ENCODE results near the gene PRELP.

Gene PRELP

DNA sequence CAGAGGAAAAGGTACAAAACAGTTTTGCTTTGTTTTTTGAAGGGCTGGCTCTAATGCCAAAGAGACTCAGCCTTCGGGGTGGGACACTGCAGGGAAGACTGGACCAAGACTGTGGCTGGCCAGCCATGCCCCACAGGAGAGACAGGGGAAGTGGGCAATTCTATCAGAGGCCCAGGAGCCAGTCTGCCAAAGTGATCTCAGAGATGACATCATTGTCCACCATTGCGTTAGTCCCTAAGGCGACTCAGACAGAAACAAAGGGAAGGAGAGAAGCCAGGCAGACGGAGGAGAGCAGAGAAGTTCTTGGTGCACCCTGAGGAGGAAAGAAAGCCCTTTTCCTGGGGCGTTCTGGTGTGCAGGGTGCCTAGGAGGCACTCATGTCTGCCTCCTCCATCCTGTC, 44.7 kb downstream of the PRELP start:
- peaks cover 53% of the 10 kb centered on the region for H3K4me1 ChIP-seq (ENCODE audit: control insufficient read depth, insufficient read depth, low read length)
- no peak overlapping the region for H3K27ac ChIP-seq (ENCODE audit: insufficient read depth, low read depth, low read length, poor library complexity, severe bottlenecking)
- no peak overlapping the region for H3K4me3 ChIP-seq (ENCODE audit: insufficient read depth, low read depth, low read length)
- H3K27me3 ChIP-seq (ENCODE audit: control insufficient read depth, insufficient read depth, low read length, poor library complexity, severe bottlenecking): peaks cover 11% of the 10 kb centered on the region
- no peaks in the 10 kb centered on the region for H3K9me3 ChIP-seq (ENCODE audit: control insufficient read depth, low read length)
- no peaks in the 10 kb centered on the region for H3K36me3 ChIP-seq (ENCODE audit: control insufficient read depth, insufficient read depth, low read length)
- 82 to 87% methylated on average over 5 of the region's 5 CpGs for WGBS, 2 experiments

DNA sequence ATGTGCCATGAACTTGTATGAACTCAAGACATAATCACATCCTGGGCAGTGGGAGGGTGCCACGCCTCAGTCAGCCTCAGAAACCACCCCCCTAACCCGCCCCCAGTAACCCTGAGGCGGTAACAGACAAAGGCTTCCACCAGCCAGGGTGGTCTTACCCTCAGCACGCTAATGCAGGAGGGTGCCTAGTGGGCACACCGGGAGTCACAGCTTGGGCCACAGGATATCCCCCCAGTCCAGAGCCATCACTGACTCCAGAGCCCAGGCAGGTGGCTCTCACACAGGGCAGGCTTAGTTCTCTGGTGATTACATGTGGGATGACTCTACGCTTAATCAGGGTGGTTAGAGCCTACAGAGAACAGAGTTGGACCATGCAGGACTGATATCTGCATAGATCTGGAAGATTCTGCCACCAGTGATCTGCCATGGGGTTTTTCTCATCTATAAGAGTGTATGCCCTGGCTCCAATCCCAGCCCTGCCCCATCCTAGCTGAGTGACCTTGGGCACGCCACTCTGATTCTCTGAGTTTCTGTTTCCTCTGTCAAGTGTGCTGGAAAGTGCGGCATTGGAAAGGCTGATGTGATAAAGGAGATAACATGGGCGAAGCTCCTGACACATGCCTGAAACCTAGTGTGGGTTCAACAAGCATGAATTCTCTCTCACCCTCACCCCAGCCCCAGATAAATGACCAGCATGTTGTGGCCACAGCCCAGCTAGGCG, 45.6 kb downstream of the PRELP start:
- H3K27ac ChIP-seq (ENCODE audit: insufficient read depth, low read depth, low read length, poor library complexity, severe bottlenecking): no peak overlapping the region

DNA sequence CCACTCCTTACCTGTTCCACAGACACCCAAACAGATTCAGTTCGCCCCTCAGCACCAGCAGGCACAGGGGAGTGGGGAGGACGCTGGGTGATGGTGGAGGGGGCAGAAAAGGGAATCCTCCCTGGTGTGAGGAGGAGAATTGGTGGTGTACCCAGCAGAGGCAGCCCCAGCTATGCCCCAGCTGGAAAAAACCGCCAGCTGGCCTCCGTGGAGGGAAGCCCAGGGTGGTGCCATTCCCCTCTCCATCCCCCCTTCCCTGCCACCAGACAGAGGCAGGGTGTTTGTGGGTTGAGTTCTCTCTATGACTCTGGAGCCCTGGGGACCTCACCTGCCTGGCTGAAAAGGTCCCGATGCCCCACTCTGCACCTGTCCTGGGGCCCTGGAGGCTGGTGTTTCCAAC, 46.2 kb downstream of the PRELP start:
- Histone ChIP-seq H3K4me3 (ENCODE audit: insufficient read depth, low read depth, low read length) (no peak overlapping the region), H3K36me3 (ENCODE audit: control insufficient read depth, insufficient read depth, low read length) (no peaks in the 10 kb centered on the region), H3K9me3 (ENCODE audit: control insufficient read depth, low read length) (no peaks in the 10 kb centered on the region), H3K27me3 (ENCODE audit: control insufficient read depth, insufficient read depth, low read length, poor library complexity, severe bottlenecking) (peaks cover 7% of the 10 kb centered on the region), H3K27ac (ENCODE audit: insufficient read depth, low read depth, low read length, poor library complexity, severe bottlenecking) (no peak overlapping the region), H3K4me1 (ENCODE audit: control insufficient read depth, insufficient read depth, low read length) (peaks cover 56% of the 10 kb centered on the region)
- 53 to 63% methylated on average over 4 to 5 of the region's 5 CpGs for WGBS, 2 experiments

More for the DNA sequence above, 45.6 kb downstream of the PRELP start:
- H3K9me3 ChIP-seq (ENCODE audit: control insufficient read depth, low read length): no peaks in the 10 kb centered on the region
- H3K4me3 ChIP-seq (ENCODE audit: insufficient read depth, low read depth, low read length): no peak overlapping the region
- peaks cover 56% of the 10 kb centered on the region for H3K4me1 ChIP-seq (ENCODE audit: control insufficient read depth, insufficient read depth, low read length)
- H3K27me3 ChIP-seq (ENCODE audit: control insufficient read depth, insufficient read depth, low read length, poor library complexity, severe bottlenecking): peaks cover 7% of the 10 kb centered on the region
- WGBS, 2 experiments: 85 to 86% methylated on average over 10 of the region's 10 CpGs
- H3K36me3 ChIP-seq (ENCODE audit: control insufficient read depth, insufficient read depth, low read length): no peaks in the 10 kb centered on the region

DNA sequence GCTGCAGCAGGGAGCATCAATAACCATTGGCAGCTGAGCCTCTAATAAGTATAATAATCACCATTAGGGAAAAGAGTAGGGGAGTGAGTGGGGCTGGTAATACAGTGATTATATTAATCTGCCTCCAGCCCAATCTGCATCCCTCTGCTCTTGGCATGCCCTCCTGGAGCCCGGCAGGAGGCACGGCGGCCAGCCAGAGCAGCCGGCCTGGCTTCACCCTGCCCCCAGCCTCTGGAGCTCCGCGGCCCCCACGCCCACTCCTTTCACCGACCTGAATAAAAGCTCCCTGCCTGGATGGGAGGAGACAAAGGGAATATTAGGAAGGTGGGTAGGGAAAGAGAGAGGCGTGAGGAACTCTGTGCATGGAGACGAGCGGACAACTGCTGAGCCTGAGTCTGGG, 46.6 kb downstream of the PRELP start:
- Histone ChIP-seq H3K27me3 (ENCODE audit: control insufficient read depth, insufficient read depth, low read length, poor library complexity, severe bottlenecking) (peaks cover 7% of the 10 kb centered on the region), H3K4me3 (ENCODE audit: insufficient read depth, low read depth, low read length) (no peak overlapping the region), H3K4me1 (ENCODE audit: control insufficient read depth, insufficient read depth, low read length) (peaks cover 54% of the 10 kb centered on the region), H3K36me3 (ENCODE audit: control insufficient read depth, insufficient read depth, low read length) (no peaks in the 10 kb centered on the region), H3K9me3 (ENCODE audit: control insufficient read depth, low read length) (no peaks in the 10 kb centered on the region), H3K27ac (ENCODE audit: insufficient read depth, low read depth, low read length, poor library complexity, severe bottlenecking) (no peak overlapping the region)
- 9 to 10% methylated on average over 8 to 11 of the region's 11 CpGs for WGBS, 2 experiments

DNA sequence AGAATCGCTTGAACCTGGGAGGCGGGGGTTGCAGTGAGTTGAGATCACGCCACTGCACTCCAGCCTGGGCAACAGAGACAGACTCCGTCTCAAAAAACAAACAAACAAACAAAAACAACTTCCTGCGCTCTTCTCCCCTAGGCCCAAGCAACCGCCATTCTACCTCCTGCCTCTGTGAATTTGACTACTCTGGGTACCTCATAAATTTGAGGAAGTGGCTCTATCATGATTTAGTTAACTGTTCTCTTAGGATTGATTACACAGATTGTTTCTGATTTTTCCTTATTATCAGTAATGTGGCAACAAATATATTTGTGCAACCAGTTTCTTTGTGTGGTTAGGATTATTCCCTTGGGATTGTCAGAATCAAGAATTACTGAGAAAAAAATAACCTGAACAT, 48.1 kb downstream of the PRELP start:
- WGBS, 2 experiments: 90 to 96% methylated on average over 6 of the region's 6 CpGs
- Histone ChIP-seq H3K4me3 (ENCODE audit: insufficient read depth, low read depth, low read length) (no peak overlapping the region), H3K4me1 (ENCODE audit: control insufficient read depth, insufficient read depth, low read length) (peaks cover 46% of the 10 kb centered on the region), H3K27ac (ENCODE audit: insufficient read depth, low read depth, low read length, poor library complexity, severe bottlenecking) (no peak overlapping the region), H3K27me3 (ENCODE audit: control insufficient read depth, insufficient read depth, low read length, poor library complexity, severe bottlenecking) (peaks cover 3% of the 10 kb centered on the region), H3K36me3 (ENCODE audit: control insufficient read depth, insufficient read depth, low read length) (no peaks in the 10 kb centered on the region), H3K9me3 (ENCODE audit: control insufficient read depth, low read length) (no peaks in the 10 kb centered on the region)

DNA sequence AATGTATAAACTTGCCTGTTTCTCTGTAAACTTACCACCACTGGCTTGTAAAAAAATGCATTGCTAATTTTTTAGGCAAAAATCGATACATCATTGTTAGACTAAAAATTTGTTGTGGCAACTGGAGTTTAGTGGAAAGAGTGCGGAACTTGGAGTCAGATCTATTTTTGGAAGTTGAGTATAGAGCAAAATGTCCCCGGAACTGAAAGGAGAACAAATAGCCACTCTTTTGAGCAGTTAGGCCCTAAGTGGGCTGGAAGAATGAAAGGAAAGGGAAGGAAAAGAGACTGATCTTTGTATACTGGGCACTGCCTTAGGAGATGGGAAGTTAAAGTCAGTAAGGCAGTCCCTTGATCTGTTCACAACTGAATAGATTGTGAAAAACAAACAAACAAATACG, 48.5 kb downstream of the PRELP start:
- 86 to 96% methylated on average over 3 to 4 of the region's 4 CpGs for WGBS, 2 experiments
- Histone ChIP-seq H3K4me3 (ENCODE audit: insufficient read depth, low read depth, low read length) (no peak overlapping the region), H3K36me3 (ENCODE audit: control insufficient read depth, insufficient read depth, low read length) (no peaks in the 10 kb centered on the region), H3K9me3 (ENCODE audit: control insufficient read depth, low read length) (no peaks in the 10 kb centered on the region), H3K27ac (ENCODE audit: insufficient read depth, low read depth, low read length, poor library complexity, severe bottlenecking) (no peak overlapping the region), H3K27me3 (ENCODE audit: control insufficient read depth, insufficient read depth, low read length, poor library complexity, severe bottlenecking) (no peaks in the 10 kb centered on the region), H3K4me1 (ENCODE audit: control insufficient read depth, insufficient read depth, low read length) (peaks cover 42% of the 10 kb centered on the region)

DNA sequence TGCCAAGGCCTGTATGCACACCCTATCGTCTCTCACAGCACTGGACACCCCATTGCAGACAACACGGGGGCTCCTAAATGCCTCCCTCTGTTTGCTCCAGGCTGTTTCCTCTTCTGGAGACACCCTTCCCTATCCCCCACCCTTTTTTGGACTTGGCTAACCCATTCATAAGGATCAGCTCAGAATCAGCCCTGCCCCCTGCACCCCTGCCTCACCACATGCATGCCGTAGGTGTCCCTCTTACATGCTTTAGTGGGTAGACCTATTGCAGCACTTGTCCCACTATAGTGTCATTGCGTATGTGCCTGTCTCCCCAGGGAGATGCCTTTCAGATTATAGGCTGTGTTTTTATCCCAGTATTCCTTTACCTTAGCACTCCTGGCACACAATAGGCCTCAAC, 49.2 kb downstream of the PRELP start:
- Histone ChIP-seq H3K9me3 (ENCODE audit: control insufficient read depth, low read length) (no peaks in the 10 kb centered on the region), H3K27me3 (ENCODE audit: control insufficient read depth, insufficient read depth, low read length, poor library complexity, severe bottlenecking) (no peaks in the 10 kb centered on the region), H3K27ac (ENCODE audit: insufficient read depth, low read depth, low read length, poor library complexity, severe bottlenecking) (no peak overlapping the region), H3K4me3 (ENCODE audit: insufficient read depth, low read depth, low read length) (no peak overlapping the region), H3K36me3 (ENCODE audit: control insufficient read depth, insufficient read depth, low read length) (no peaks in the 10 kb centered on the region), H3K4me1 (ENCODE audit: control insufficient read depth, insufficient read depth, low read length) (peaks cover 42% of the 10 kb centered on the region)
- 73 to 78% methylated on average over 4 of the region's 4 CpGs for WGBS, 2 experiments

DNA sequence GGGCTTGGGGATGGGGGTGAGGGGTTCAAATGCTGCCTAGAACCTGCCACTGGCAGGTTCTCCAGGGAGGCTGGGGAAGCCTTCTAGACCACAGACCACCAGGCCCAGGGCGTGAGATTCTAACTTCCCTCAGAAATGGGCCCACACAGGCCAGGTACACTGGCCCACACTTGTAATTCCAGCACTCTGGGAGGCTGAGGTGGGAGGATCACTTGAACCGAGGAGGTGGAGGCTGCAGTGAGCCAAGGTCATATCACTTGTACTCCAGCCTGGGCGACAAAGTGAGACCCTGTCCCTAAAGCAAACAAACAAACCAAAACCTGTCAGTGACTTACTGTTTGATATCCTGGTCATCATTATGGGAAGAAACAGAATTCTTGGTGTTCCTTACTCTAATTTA, 50.1 kb downstream of the PRELP start:
- Histone ChIP-seq H3K27me3 (ENCODE audit: control insufficient read depth, insufficient read depth, low read length, poor library complexity, severe bottlenecking) (no peaks in the 10 kb centered on the region), H3K36me3 (ENCODE audit: control insufficient read depth, insufficient read depth, low read length) (no peaks in the 10 kb centered on the region), H3K4me1 (ENCODE audit: control insufficient read depth, insufficient read depth, low read length) (peaks cover 36% of the 10 kb centered on the region), H3K9me3 (ENCODE audit: control insufficient read depth, low read length) (no peaks in the 10 kb centered on the region), H3K4me3 (ENCODE audit: insufficient read depth, low read depth, low read length) (no peak overlapping the region), H3K27ac (ENCODE audit: insufficient read depth, low read depth, low read length, poor library complexity, severe bottlenecking) (no peak overlapping the region)
- WGBS, 2 experiments: 98 to 100% methylated on average over 3 of the region's 3 CpGs

DNA sequence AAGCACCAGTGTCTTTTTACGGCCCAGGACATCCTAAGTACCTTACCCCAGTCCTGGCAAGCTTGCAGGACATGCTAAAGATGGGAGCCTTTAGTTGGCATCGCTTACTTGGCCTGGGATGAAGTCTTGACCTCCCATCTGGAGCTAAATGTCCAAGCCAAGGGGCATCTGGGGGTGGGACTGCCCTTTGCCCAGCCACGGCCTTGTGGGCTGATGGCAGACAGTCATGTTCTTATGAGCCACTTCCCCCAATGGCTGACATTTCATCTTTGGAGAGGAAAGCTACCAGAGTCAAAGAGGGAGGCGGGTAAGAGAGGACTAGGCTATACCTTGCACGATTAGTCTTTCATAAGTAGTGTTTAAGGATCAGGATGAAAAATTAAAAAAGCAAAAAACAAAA, 50.5 kb downstream of the PRELP start:
- 97% methylated on average over 4 to 5 of the region's 5 CpGs for WGBS, 2 experiments

DNA sequence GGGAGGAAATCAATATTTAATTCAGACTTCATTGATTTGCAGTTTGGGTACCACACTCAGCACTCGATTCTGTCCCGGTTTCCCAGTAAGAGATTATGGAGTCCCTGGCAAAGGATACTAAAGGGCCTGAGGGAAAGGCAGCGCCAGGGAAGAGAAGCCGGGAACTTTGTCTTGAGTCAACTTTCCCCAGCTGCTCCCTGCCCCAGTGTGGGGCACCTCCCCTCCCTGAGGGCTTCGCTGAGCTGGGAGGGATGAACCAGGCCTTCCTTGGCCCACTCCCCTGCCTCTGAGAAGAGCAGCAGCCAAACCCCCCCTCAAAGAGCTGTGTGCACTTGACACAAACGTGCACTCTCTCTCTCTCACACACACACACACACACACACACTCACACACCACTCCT, 51.0 kb downstream of the PRELP start:
- Histone ChIP-seq H3K27me3 (ENCODE audit: control insufficient read depth, insufficient read depth, low read length, poor library complexity, severe bottlenecking) (no peaks in the 10 kb centered on the region), H3K27ac (ENCODE audit: insufficient read depth, low read depth, low read length, poor library complexity, severe bottlenecking) (no peak overlapping the region), H3K9me3 (ENCODE audit: control insufficient read depth, low read length) (no peaks in the 10 kb centered on the region), H3K4me1 (ENCODE audit: control insufficient read depth, insufficient read depth, low read length) (peaks cover 31% of the 10 kb centered on the region), H3K36me3 (ENCODE audit: control insufficient read depth, insufficient read depth, low read length) (no peaks in the 10 kb centered on the region), H3K4me3 (ENCODE audit: insufficient read depth, low read depth, low read length) (no peak overlapping the region)
- WGBS, 2 experiments: 75 to 80% methylated on average over 6 of the region's 6 CpGs

More for the DNA sequence above, 50.5 kb downstream of the PRELP start:
- H3K36me3 ChIP-seq (ENCODE audit: control insufficient read depth, insufficient read depth, low read length): no peaks in the 10 kb centered on the region
- no peaks in the 10 kb centered on the region for H3K9me3 ChIP-seq (ENCODE audit: control insufficient read depth, low read length)
- H3K27me3 ChIP-seq (ENCODE audit: control insufficient read depth, insufficient read depth, low read length, poor library complexity, severe bottlenecking): no peaks in the 10 kb centered on the region
- no peak overlapping the region for H3K4me3 ChIP-seq (ENCODE audit: insufficient read depth, low read depth, low read length)
- no peak overlapping the region for H3K27ac ChIP-seq (ENCODE audit: insufficient read depth, low read depth, low read length, poor library complexity, severe bottlenecking)
- H3K4me1 ChIP-seq (ENCODE audit: control insufficient read depth, insufficient read depth, low read length): peaks cover 35% of the 10 kb centered on the region

DNA sequence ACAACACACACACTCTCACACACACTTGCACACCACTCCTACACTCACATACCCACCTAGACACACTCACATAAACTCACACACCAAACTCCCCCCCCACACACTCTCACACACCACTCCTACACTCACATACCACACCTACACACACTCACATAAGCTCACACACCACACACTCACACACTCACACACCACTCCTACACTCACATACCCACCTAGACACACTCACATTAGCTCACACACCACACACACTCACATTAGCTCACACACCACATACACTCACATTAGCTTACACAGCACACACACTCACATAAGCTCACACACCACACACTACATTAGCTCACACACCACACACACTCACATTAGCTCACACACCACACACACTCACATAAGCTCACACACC, 51.4 kb downstream of the PRELP start:
- Histone ChIP-seq H3K4me3 (ENCODE audit: insufficient read depth, low read depth, low read length) (no peak overlapping the region), H3K27ac (ENCODE audit: insufficient read depth, low read depth, low read length, poor library complexity, severe bottlenecking) (no peak overlapping the region), H3K36me3 (ENCODE audit: control insufficient read depth, insufficient read depth, low read length) (no peaks in the 10 kb centered on the region), H3K4me1 (ENCODE audit: control insufficient read depth, insufficient read depth, low read length) (peaks cover 26% of the 10 kb centered on the region), H3K9me3 (ENCODE audit: control insufficient read depth, low read length) (no peaks in the 10 kb centered on the region), H3K27me3 (ENCODE audit: control insufficient read depth, insufficient read depth, low read length, poor library complexity, severe bottlenecking) (no peaks in the 10 kb centered on the region)

Data from ectodermal cell (in vitro differentiated cells).